Mucosa of descending colon (tissue), 3 donors: ENCODE results near the gene NOL4L. TPM values are rescaled to one million over a fixed set of nuclear protein-coding genes. Genes with fewer than 3 reads are reported as not detected.

ENCODE experiments used
- ATAC-seq: fragments of 200-7000 bp; cut with Tn5 transposase; one replicate; pipeline ENCODE4 v1.9.1; 2020; ENCODE audit warnings: mild to moderate bottlenecking, moderate library complexity
- DNase-seq, 3 donors: peaks; one replicate each; pipeline ENCODE4 v3.0.0-alpha.2; 2020
- H3K36me3 ChIP-seq: fragments of 200-600 bp; one replicate; pipeline ENCODE4 v1.8.0; 2021; ENCODE audit warnings: low read depth, mild to moderate bottlenecking
- H3K4me1 ChIP-seq: fragments of 200-600 bp; one replicate; pipeline ENCODE4 v1.8.0; 2021; ENCODE audit warnings: low read depth, mild to moderate bottlenecking
- H3K4me3 ChIP-seq: fragments of 200-600 bp; one replicate; pipeline ENCODE4 v1.8.0; 2021; ENCODE audit warnings: mild to moderate bottlenecking
- H3K9me3 ChIP-seq: fragments of 200-600 bp; one replicate; pipeline ENCODE4 v1.8.0; 2021; ENCODE audit warnings: mild to moderate bottlenecking
- CTCF ChIP-seq: fragments of 200-600 bp; IDR thresholded peaks from one replicate; pipeline ENCODE4 v1.8.0; 2022; ENCODE audit warnings: antibody characterized with exemption, mild to moderate bottlenecking
- intact Hi-C, 2 donors: fragments of 100-400 bp; cut with DNase I in 1 of 2; cut with micrococcal nuclease in 1 of 2; formaldehyde crosslinking; loops; one replicate each; pipeline versions ENCODE4 v1.11.0 to v1.11.1; 2022; cut with DNase I, micrococcal nuclease
- total RNA-seq, 3 donors: library from RNA; stranded (reverse); fragmentation: NEBNext Ultra II Directional in 2 of 3; extraction: Animal tissue kit (Norgen Biotek cat#: 25700) in 2 of 3; gene quantifications; one replicate each; pipeline versions ENCODE4 v1.2.1 to v1.2.4, GENCODE V29; 2021 to 2023
- donor health status: DM: no; HTN: no; CAD: no; lungs with moderate emphysema.
- donor health status: DM: no; HTN: no; CAD: no.
- donor health status: DM: no; HTN: yes; CAD: no.

The NOL4L gene
- total RNA-seq, 3 donors from 2014 or later: 46.1 to 75.3 (median 55.1) TPM

GRCh38 chr20:32436142-32436861 lies 148.8 kb downstream of the NOL4L start:
- Histone ChIP-seq H3K4me3 (no peak overlapping the region), H3K4me1 (no peaks in the 10 kb centered on the region), H3K36me3 (no peaks in the 10 kb centered on the region), H3K9me3 (no peaks in the 10 kb centered on the region)
- no peak for ATAC-seq
- no peak for TF ChIP-seq CTCF
- intact Hi-C loops: no loop called here
- no peak for DNase-seq

GRCh38 chr20:32435449-32436107 lies 149.6 kb downstream of the NOL4L start:
- Histone ChIP-seq H3K4me3 (no peak overlapping the region), H3K4me1 (no peaks in the 10 kb centered on the region), H3K36me3 (no peaks in the 10 kb centered on the region), H3K9me3 (no peaks in the 10 kb centered on the region)
- no peak for TF ChIP-seq CTCF
- intact Hi-C loops: no loop called here
- ATAC-seq (no peak), DNase-seq (no peak)

- Histone ChIP-seq H3K36me3 (no peaks in the 10 kb centered on the region), H3K4me3 (no peak overlapping the region), H3K4me1 (no peaks in the 10 kb centered on the region), H3K9me3 (no peaks in the 10 kb centered on the region)
- no peak for TF ChIP-seq CTCF
- DNase-seq: peak in 1 of 3 donors; percentile 52
- ATAC-seq: no peak
- intact Hi-C loops: no loop called here
Measured at GRCh38 chr20:32434434-32434833, 150.7 kb downstream of the NOL4L start.

- Histone ChIP-seq H3K36me3 (no peaks in the 10 kb centered on the region), H3K4me3 (no peak overlapping the region), H3K4me1 (no peaks in the 10 kb centered on the region), H3K9me3 (no peaks in the 10 kb centered on the region)
- DNase-seq (peak in 1 of 3 donors; percentile 23), ATAC-seq (no peak)
- no peak for TF ChIP-seq CTCF
- intact Hi-C loops: no loop called here
Measured at GRCh38 chr20:32433311-32434021, 151.7 kb downstream of the NOL4L start.

- H3K4me3 ChIP-seq: no peak overlapping the region
Measured at GRCh38 chr20:32432277-32432676, 152.9 kb downstream of the NOL4L start.

More at GRCh38 chr20:32432277-32432676, 152.9 kb downstream of the NOL4L start:
- ATAC-seq (peak; percentile 56), DNase-seq (no peak)
- H3K36me3 ChIP-seq: no peaks in the 10 kb centered on the region
- H3K4me1 ChIP-seq: no peaks in the 10 kb centered on the region
- no peaks in the 10 kb centered on the region for H3K9me3 ChIP-seq
- TF ChIP-seq CTCF: no peak
- intact Hi-C loops: no loop called here
